DMS153 treated with DMSO at 0.1 percent for 48 hours (cell line): ENCODE results near the gene SCAF1.

Experiments
- DNase-seq: peaks from one replicate; lab custom pipeline; 2025; ENCODE audit not compliant: unreplicated experiment; lab: John Stamatoyannopoulos, UW

Gene SCAF1

GRCh38 chr19:49641688-49642491, at the start of gene SCAF1:
TSS of gene SCAF1 (plus strand) at chr19:49642209. CDS start at chr19:49645027, 2,818 bp downstream.
- DNase-seq: peak; percentile 98

- no peak for DNase-seq
Observed at GRCh38 chr19:49592486-49593232, 49.4 kb upstream of the SCAF1 start.

GRCh38 chr19:49593233-49594113, 48.5 kb upstream of the SCAF1 start:
- peak; percentile 85 for DNase-seq

- no peak for DNase-seq
Observed at GRCh38 chr19:49594157-49594992, 47.6 kb upstream of the SCAF1 start.

- DNase-seq: no peak
Observed at GRCh38 chr19:49594993-49595818, 46.8 kb upstream of the SCAF1 start.

- no peak for DNase-seq
Observed at GRCh38 chr19:49595819-49596404, 46.1 kb upstream of the SCAF1 start.

- no peak for DNase-seq
Observed at GRCh38 chr19:49596407-49596806, 45.6 kb upstream of the SCAF1 start.

- DNase-seq: no peak
Observed at GRCh38 chr19:49596954-49597702, 44.9 kb upstream of the SCAF1 start.

- DNase-seq: no peak
Observed at GRCh38 chr19:49597703-49597974, 44.4 kb upstream of the SCAF1 start.

- no peak for DNase-seq
Observed at GRCh38 chr19:49599378-49600295, 42.4 kb upstream of the SCAF1 start.

GRCh38 chr19:49601482-49602038, 40.4 kb upstream of the SCAF1 start:
- DNase-seq: no peak

- DNase-seq: no peak
Observed at GRCh38 chr19:49602806-49603205, 39.2 kb upstream of the SCAF1 start.

- no peak for DNase-seq
Observed at GRCh38 chr19:49605605-49606004, 36.4 kb upstream of the SCAF1 start.

GRCh38 chr19:49609499-49610092, 32.4 kb upstream of the SCAF1 start:
- no peak for DNase-seq

GRCh38 chr19:49613374-49613773, 28.6 kb upstream of the SCAF1 start:
- DNase-seq: no peak

GRCh38 chr19:49614096-49614833, 27.7 kb upstream of the SCAF1 start:
- DNase-seq: no peak
